Right ventricle myocardium superior (tissue), 1 donor: ENCODE results near the gene TP53TG3. TPM values are rescaled to one million over a fixed set of nuclear protein-coding genes. Genes with fewer than 3 reads are reported as not detected.
"Not testable (repeated sequence)": the region's sequence is repeated elsewhere in the genome, so short reads cannot be mapped to it uniquely, and the experiment has no call there.

ENCODE experiments used
- ATAC-seq: fragments of 200-7000 bp; cut with Tn5 transposase; one replicate; pipeline ENCODE4 v1.9.1; 2020; ENCODE audit warnings: mild to moderate bottlenecking; ENCODE audit not compliant: poor library complexity
- DNase-seq: peaks from one replicate; pipeline ENCODE4 v3.0.0-alpha.2; 2020
- intact Hi-C: fragments of 100-400 bp; cut with DNase I; formaldehyde crosslinking; loops from one replicate; pipeline ENCODE4 v1.11.2; 2022
- long read RNA-seq: library from polyadenylated mRNA; unstranded; transcript quantifications from one replicate; pipeline ENCODE4 v2.0.0, GENCODE V29; 2021
- total RNA-seq: library from RNA; stranded (reverse); fragmentation: NEBNext Ultra II Directional; extraction: Animal tissue kit (Norgen Biotek cat#: 25700); gene quantifications from one replicate; pipeline ENCODE4 v1.2.1, GENCODE V29; 2021
- donor health status: DM: no; HTN: yes; CAD: no; lungs with severe emphysema.

The TP53TG3 gene, protein sequence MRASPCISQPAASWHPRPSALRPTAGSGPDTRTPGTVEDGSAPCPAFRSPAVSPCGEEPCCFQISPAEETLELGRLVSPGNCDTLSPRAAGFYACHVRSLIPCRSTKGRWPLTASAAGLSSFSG
- total RNA-seq, result 0.67 TPM
- long read RNA-seq, result 0 reads

DNA sequence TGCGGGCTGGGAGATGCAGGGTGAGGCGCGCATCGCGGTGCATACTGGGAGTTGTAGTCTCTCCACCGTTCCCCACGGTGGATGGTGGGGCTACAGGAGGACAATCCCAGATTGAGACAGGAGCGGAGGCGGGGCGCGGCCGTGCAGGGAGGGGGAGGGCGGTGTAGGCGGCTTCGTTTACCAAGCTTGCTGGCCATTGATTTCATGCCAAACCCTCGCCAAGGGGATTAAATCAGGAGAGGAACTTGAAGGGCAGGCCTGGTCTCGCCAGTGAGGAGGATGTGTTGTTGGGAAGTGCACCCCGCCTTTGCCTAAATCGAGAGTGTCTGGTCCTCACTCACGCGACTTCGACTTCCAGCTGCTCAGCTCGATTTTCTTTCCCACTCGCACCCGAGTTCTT is at the start of gene TP53TG3:
Gene TP53TG3 (minus strand): TSS at position 101 of the 400 bp plus-strand sequence. CDS start 68 bp downstream, at position 33.
- DNase-seq, ATAC-seq, intact Hi-C loops: not testable (repeated sequence)

DNA sequence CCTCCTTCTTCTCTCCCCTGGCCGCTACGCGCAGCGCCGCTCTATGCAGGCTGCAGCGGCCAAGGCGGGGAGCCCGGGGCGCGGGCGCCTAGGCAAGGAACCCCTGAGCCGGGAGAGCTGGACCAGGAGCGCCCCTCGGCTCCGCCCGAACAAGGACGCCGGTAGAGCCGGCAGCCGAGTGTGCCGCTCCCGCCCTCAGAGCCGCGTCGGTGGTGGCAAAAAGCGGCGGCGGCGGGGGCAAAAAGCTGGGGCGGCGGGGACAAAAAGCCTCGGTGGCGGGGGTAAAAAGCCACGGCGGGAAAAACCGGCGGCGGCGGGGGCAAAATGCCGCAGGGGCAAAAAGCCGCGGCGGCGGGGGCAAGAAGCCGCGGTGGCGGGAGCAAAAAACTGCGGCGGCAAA is 25.1 kb downstream of the TP53TG3 start:
- intact Hi-C loops, ATAC-seq: not testable (repeated sequence)

DNA sequence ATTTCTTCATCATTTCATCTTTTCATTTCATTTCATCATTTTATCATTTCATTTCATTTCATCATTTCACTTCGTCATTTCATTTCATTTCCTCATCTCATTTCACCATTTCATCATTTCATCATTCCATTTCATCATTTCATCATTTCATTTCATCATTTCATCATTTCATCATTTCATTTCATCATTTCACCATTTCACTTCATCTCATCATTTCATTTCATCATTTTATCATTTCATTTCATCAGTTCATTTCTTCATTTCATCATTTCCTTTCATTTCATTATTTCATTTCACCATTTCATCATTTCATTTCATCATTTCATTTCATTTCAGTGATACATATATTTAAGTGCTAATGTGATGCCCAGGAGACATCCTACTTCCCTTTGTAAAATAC is 28.4 kb downstream of the TP53TG3 start:
- intact Hi-C loops, DNase-seq, ATAC-seq: not testable (repeated sequence)

More for the DNA sequence above, 25.1 kb downstream of the TP53TG3 start:
- not testable (repeated sequence) for DNase-seq

DNA sequence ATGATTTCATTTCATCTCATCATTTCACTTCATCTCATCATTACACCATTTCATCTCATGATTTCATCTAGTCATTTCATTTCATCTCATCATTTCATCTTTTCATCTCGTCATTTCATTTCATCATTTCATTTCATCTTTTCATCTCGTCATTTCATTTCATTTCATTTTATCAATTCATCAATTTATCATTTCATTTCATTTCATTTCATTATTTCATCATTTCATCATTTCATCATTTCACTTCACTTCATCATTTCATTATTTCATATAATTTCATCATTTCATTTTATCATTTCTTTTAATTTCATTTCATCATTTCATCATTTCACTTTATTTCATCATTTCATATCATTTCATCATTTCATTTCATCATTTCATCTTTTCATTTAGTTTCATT is 29.2 kb downstream of the TP53TG3 start:
- intact Hi-C loops, DNase-seq, ATAC-seq: not testable (repeated sequence)

DNA sequence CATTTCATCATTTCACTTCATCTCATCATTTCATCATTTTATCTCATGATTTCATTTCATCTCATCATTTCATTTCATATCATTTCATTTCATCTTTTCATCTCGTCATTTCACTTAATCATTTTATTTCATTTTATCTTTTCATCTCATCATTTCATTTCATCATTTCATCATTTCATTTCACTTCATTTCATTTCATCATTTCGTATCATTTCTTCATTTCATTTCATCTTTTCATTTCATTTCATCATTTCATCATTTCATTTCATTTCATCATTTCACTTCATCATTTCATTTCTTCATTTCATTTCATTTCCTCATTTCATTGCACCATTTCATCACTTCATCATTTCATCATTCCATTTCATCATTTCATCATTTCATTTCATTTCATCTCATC is 29.8 kb downstream of the TP53TG3 start:
- ATAC-seq, DNase-seq, intact Hi-C loops: not testable (repeated sequence)

DNA sequence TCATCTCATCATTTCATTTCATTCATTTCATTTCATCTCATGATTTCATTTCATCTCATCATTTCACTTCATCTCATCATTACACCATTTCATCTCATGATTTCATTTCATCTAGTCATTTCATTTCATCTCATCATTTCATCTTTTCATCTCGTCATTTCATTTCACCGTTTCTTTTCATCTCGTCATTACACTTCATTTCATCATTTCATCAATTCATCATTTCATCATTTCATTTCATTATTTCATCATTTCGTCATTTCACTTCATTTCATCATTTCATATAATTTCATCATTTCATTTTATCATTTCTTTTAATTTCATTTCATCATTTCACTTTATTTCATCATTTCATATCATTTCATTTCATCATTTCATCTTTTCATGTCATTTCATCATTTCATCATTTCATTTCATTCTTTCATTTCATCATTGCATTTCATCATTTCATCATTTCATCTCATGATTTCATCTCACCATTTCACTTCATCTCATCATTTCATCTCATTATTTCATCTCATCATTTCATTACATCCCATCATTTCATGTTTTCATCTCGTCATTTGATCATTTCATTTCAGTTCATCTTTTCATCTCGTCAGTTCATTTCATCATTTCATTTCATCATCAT is 30.6 kb downstream of the TP53TG3 start:
- ATAC-seq, intact Hi-C loops, DNase-seq: not testable (repeated sequence)

DNA sequence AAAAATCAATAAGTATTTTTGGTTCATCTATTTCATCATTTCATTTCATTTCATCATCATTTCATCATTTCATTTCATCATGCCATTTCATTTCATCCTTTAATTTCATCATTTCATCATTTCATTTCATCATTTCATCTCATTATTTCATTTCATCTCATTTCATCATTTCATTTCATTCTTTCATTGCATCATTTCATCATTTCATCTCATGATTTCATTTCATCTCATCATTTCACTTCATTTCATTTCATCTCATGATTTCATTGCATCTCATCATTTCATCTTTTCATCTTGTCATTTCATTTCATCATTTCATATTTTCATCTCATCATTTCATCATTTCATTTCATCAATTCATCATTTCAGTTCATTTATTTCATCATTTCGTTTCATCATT is 31.2 kb downstream of the TP53TG3 start:
- DNase-seq, intact Hi-C loops, ATAC-seq: not testable (repeated sequence)

DNA sequence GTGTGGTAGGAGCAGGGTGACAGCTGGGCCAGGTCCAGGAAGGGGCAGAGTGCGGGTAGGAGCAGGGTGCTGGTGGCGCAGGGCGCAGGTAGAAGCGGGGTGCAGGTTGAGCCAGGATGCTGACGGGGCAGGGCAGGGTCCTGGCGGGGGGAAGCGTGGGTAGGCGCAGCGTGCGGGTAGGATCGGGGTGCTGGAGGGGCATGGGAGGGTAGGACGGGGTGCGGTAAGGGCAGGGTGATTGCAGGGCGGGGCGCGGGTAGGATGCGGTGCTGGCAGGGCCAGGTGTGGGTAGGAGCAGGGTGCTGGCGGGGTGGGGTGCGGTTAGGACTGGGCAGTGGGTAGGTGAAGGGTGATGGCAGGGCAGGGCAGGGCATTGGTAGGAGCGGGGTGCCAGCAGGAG is 38.4 kb downstream of the TP53TG3 start:
- intact Hi-C loops, DNase-seq, ATAC-seq: not testable (repeated sequence)

DNA sequence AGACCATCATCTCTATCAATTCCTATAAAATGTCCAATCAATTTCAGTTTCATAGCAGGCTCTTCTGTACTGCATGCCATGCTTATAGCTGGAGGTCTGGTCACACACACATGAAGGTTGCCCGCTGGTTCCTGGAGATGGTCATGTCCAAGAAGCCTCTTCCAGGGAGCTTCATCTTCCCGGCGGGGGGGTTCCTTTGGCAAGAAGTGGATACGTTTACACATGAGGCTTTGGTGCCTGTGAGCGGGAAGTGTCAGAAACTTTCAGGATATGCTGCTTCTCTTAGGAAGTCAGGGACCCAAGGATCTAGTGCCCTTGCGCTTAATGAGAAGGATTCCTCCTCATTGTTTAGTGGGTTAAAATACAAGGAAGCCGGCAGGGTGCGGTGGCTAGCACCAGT is 43.9 kb downstream of the TP53TG3 start:
- ATAC-seq, DNase-seq, intact Hi-C loops: not testable (repeated sequence)
